ENCODE results near the gene UGT1A8. TPM values are rescaled to one million over a fixed set of nuclear protein-coding genes. Genes with fewer than 3 reads are reported as not detected.
"Not testable (repeated sequence)": the region's sequence is repeated elsewhere in the genome, so short reads cannot be mapped to it uniquely, and the experiment has no call there.

UGT1A8 gene
- total and polyA plus RNA-seq, 2 donors from 2014 or later = 30.0 TPM; not detected in 1

- Histone ChIP-seq H3K9ac (ENCODE audit: low read length in 3 of 3) (no peak overlapping the region), H3K27me3 (ENCODE audit: control insufficient read depth, insufficient read depth, low read length) (no peaks in the 10 kb centered on the region), H3K27ac (ENCODE audit: low read depth in 2 of 2, low read length in 2 of 2) (no peak overlapping the region), H3K4me1 (ENCODE audit: control insufficient read depth in 2 of 3, insufficient read depth in 2 of 3, low read depth in 1 of 3, low read length in 3 of 3) (no peaks in the 10 kb centered on the region), H3K4me3 (ENCODE audit: low read length in 3 of 3) (no peak overlapping the region), H3K9me3 (ENCODE audit: control insufficient read depth in 2 of 3, insufficient read depth in 1 of 3, low read length in 3 of 3) (no peaks in the 10 kb centered on the region), H3K36me3 (ENCODE audit: control insufficient read depth in 2 of 3, insufficient read depth in 3 of 3, low read length in 3 of 3) (no peaks in the 10 kb centered on the region)
- TF ChIP-seq CTCF (IDR thresholded peaks at IDR 0.05; ENCODE audit: borderline replicate concordance, extremely low read depth, insufficient read depth) = no peak
- no peak for FAIRE-seq
- intact Hi-C loops (cut with DNase I) = no loop called here
- DNase-seq = no peak
Observed at GRCh38 chr2:233620204-233620603, 2.8 kb downstream of the UGT1A8 start.

GRCh38 chr2:233621863-233622262 is 4.4 kb downstream of the UGT1A8 start:
- DNase-seq; intact Hi-C loops (cut with DNase I); H3K36me3 ChIP-seq (ENCODE audit: control insufficient read depth in 2 of 3, insufficient read depth in 3 of 3, low read length in 3 of 3); H3K9me3 ChIP-seq (ENCODE audit: control insufficient read depth in 2 of 3, insufficient read depth in 1 of 3, low read length in 3 of 3); H3K27me3 ChIP-seq (ENCODE audit: control insufficient read depth, insufficient read depth, low read length); FAIRE-seq; H3K4me1 ChIP-seq (ENCODE audit: control insufficient read depth in 2 of 3, insufficient read depth in 2 of 3, low read depth in 1 of 3, low read length in 3 of 3); H3K27ac ChIP-seq (ENCODE audit: low read depth in 2 of 2, low read length in 2 of 2); H3K9ac ChIP-seq (ENCODE audit: low read length in 3 of 3); H3K4me3 ChIP-seq (ENCODE audit: low read length in 3 of 3): not testable (repeated sequence)

GRCh38 chr2:233627331-233628025 is 10.0 kb downstream of the UGT1A8 start:
- FAIRE-seq (no peak), DNase-seq (no peak)
- no peak overlapping the region for H3K27ac ChIP-seq (ENCODE audit: low read depth in 2 of 2, low read length in 2 of 2)
- no peak overlapping the region for H3K9ac ChIP-seq (ENCODE audit: low read length in 3 of 3)
- H3K27me3 ChIP-seq (ENCODE audit: control insufficient read depth, insufficient read depth, low read length) = no peaks in the 10 kb centered on the region
- no peak for TF ChIP-seq CTCF (IDR thresholded peaks at IDR 0.05; ENCODE audit: borderline replicate concordance, extremely low read depth, insufficient read depth)
- H3K36me3 ChIP-seq (ENCODE audit: control insufficient read depth in 2 of 3, insufficient read depth in 3 of 3, low read length in 3 of 3) = no peaks in the 10 kb centered on the region
- peaks cover 0 to 4% (median 0%) of the 10 kb centered on the region in 3 donors for H3K9me3 ChIP-seq (ENCODE audit: control insufficient read depth in 2 of 3, insufficient read depth in 1 of 3, low read length in 3 of 3)
- H3K4me3 ChIP-seq (ENCODE audit: low read length in 3 of 3) = no peak overlapping the region
- no peaks in the 10 kb centered on the region for H3K4me1 ChIP-seq (ENCODE audit: control insufficient read depth in 2 of 3, insufficient read depth in 2 of 3, low read depth in 1 of 3, low read length in 3 of 3)
- intact Hi-C loops (cut with DNase I) = no loop called here

- intact Hi-C loops (cut with DNase I) = not testable (repeated sequence)
Observed at GRCh38 chr2:233636306-233636705, 18.9 kb downstream of the UGT1A8 start, which contains the start of gene UGT1A10. Gene UGT1A10, plus strand, starts transcription at chr2:233636448. Its CDS starts 75 bp downstream, at chr2:233636523.

More at GRCh38 chr2:233636306-233636705, 18.9 kb downstream of the UGT1A8 start, which contains the start of gene UGT1A10:
- H3K4me3 ChIP-seq (ENCODE audit: low read length in 3 of 3); DNase-seq; H3K27me3 ChIP-seq (ENCODE audit: control insufficient read depth, insufficient read depth, low read length); H3K4me1 ChIP-seq (ENCODE audit: control insufficient read depth in 2 of 3, insufficient read depth in 2 of 3, low read depth in 1 of 3, low read length in 3 of 3); H3K27ac ChIP-seq (ENCODE audit: low read depth in 2 of 2, low read length in 2 of 2); H3K9ac ChIP-seq (ENCODE audit: low read length in 3 of 3); H3K36me3 ChIP-seq (ENCODE audit: control insufficient read depth in 2 of 3, insufficient read depth in 3 of 3, low read length in 3 of 3); FAIRE-seq; H3K9me3 ChIP-seq (ENCODE audit: control insufficient read depth in 2 of 3, insufficient read depth in 1 of 3, low read length in 3 of 3): not testable (repeated sequence)
